H1 (cell line): Measurements from ENCODE around the gene KTI12. TPM values are rescaled to one million over a fixed set of nuclear protein-coding genes. Genes with fewer than 3 reads are reported as not detected.
A peak's percentile ranks its signal among the peaks of the same experiment; 100 is the strongest.

Experiments
- CTCF ChIA-PET: fragments of 300-600 bp; sonication (Branson Sonifier 250); formaldehyde crosslinking; loops from one replicate; lab custom pipeline; 2021; ENCODE audit not compliant: partially characterized antibody; lab: Charles Lee
- POLR2A ChIA-PET: fragments of 300-600 bp; sonication (Branson Sonifier 250); formaldehyde crosslinking; loops from one replicate; lab custom pipeline; 2021; ENCODE audit warnings: inconsistent platforms; ENCODE audit not compliant: partially characterized antibody; lab: Charles Lee
- DNase-seq, 2 experiments: peaks; one replicate each; pipeline versions ENCODE4 v3.0.0 to v3.0.0-alpha.2; 2010 to 2022; ENCODE audit warnings: low spot score in 2 of 2, low read depth in 1 of 2, mixed read lengths in 1 of 2
- FAIRE-seq: peaks from 2 replicates; lab custom pipeline; 2011; peaks lifted over from hg19 to GRCh38; lab: Jason Lieb, UNC
- H2AFZ ChIP-seq: 2 replicates; pipeline ENCODE4 v1.8.1; 2012; ENCODE audit warnings: low read length, inconsistent platforms
- H2AK5ac ChIP-seq: 2 replicates; pipeline ENCODE4 v1.6.1; 2013; ENCODE audit warnings: low read depth, low read length
- H2BK120ac ChIP-seq: replicated peaks from 2 replicates; pipeline ENCODE3; 2013; ENCODE audit warnings: low read depth, low read length, inconsistent platforms
- H2BK12ac ChIP-seq: 2 replicates; pipeline ENCODE4 v1.6.1; 2013; ENCODE audit warnings: low read depth, low read length
- H2BK15ac ChIP-seq: 2 replicates; pipeline ENCODE4 v1.6.1; 2013; ENCODE audit warnings: low read length
- H2BK20ac ChIP-seq: 2 replicates; pipeline ENCODE4 v1.6.1; 2013; ENCODE audit warnings: low read length
- H2BK5ac ChIP-seq: 2 replicates; pipeline ENCODE4 v1.6.1; 2013; ENCODE audit warnings: low read depth, low read length
- H3K14ac ChIP-seq: 2 replicates; pipeline ENCODE4 v1.6.1; 2013; ENCODE audit warnings: inconsistent platforms; ENCODE audit not compliant: insufficient read length
- H3K18ac ChIP-seq: 2 replicates; pipeline ENCODE4 v1.6.1; 2013; ENCODE audit warnings: low read length; ENCODE audit errors: extremely low read depth
- H3K23ac ChIP-seq: 2 replicates; pipeline ENCODE4 v1.6.1; 2013; ENCODE audit warnings: inconsistent platforms; ENCODE audit not compliant: insufficient read length
- H3K23me2 ChIP-seq: 2 replicates; pipeline ENCODE4 v1.6.1; 2013; ENCODE audit warnings: low read depth, low read length
- H3K27ac ChIP-seq: 2 replicates; pipeline ENCODE4 v1.6.1; 2011; ENCODE audit warnings: low read depth, low read length, inconsistent platforms
- H3K27me3 ChIP-seq, 4 experiments: replicated peaks in 1 of 4; 1 replicate in 1 of 4; 2 replicates in 3 of 4; pipeline versions ENCODE4 v1.6.1 to v1.8.1; 2011 to 2013; ENCODE audit warnings: low read length in 3 of 4, mild to moderate bottlenecking in 3 of 4, inconsistent platforms in 2 of 4, mixed read lengths in 2 of 4, moderate library complexity in 1 of 4; ENCODE audit not compliant: control insufficient read depth in 3 of 4, insufficient read depth in 3 of 4; ENCODE audit errors: extremely low read depth in 1 of 4
- H3K36me3 ChIP-seq, 4 experiments: 2 replicates each; pipeline versions ENCODE4 v1.6.1 to v1.8.1; 2011 to 2013; ENCODE audit warnings: mild to moderate bottlenecking in 4 of 4, low read length in 3 of 4, moderate library complexity in 2 of 4, control low read depth in 1 of 4, inconsistent platforms in 1 of 4; ENCODE audit not compliant: insufficient read depth in 4 of 4, control insufficient read depth in 2 of 4
- H3K4ac ChIP-seq: replicated peaks from 2 replicates; pipeline ENCODE3; 2013; ENCODE audit warnings: low read length, low read depth, mixed read lengths, inconsistent platforms; ENCODE audit not compliant: insufficient read length
- H3K4me1 ChIP-seq, 4 experiments: replicated peaks in 1 of 4; 1 replicate in 1 of 4; 2 replicates in 3 of 4; pipeline versions ENCODE4 v1.6.1 to v1.8.1; 2011 to 2013; ENCODE audit warnings: low read length in 3 of 4, inconsistent platforms in 2 of 4, mixed read lengths in 1 of 4; ENCODE audit not compliant: insufficient read depth in 4 of 4, control insufficient read depth in 3 of 4
- H3K4me2 ChIP-seq, 2 experiments: 2 replicates each; pipeline versions ENCODE4 v1.6.1 to v1.8.1; 2011 to 2013; ENCODE audit warnings: low read depth in 2 of 2, low read length in 2 of 2, control low read depth in 1 of 2, inconsistent platforms in 1 of 2, mild to moderate bottlenecking in 1 of 2; ENCODE audit not compliant: insufficient read depth in 1 of 2
- H3K4me3 ChIP-seq, 4 experiments: fragments of 200-600, 300-600 bp in 1 of 4; sonication (generic), shearing (Covaris generic), sonication (Bioruptor Twin) in 1 of 4; 2 replicates each; pipeline versions ENCODE4 v1.5.1 to v1.8.1; 2011 to 2016; ENCODE audit warnings: low read length in 4 of 4, low read depth in 3 of 4, control low read depth in 2 of 4, inconsistent platforms in 2 of 4, mild to moderate bottlenecking in 2 of 4, mixed read lengths in 1 of 4, moderate library complexity in 1 of 4; ENCODE audit not compliant: insufficient read depth in 2 of 4; ENCODE audit errors: extremely low read depth in 1 of 4
- H3K56ac ChIP-seq: replicated peaks from 2 replicates; pipeline ENCODE3; 2013; ENCODE audit warnings: low read depth, mild to moderate bottlenecking, mixed read lengths, low read length, inconsistent platforms; ENCODE audit not compliant: insufficient read length
- H3K79me1 ChIP-seq: 2 replicates; pipeline ENCODE4 v1.6.1; 2013; ENCODE audit warnings: low read depth, low read length, control low read depth
- H3K79me2 ChIP-seq, 2 experiments: 2 replicates each; pipeline versions ENCODE4 v1.6.1 to v1.8.1; 2012 to 2013; ENCODE audit warnings: low read length in 2 of 2, mild to moderate bottlenecking in 2 of 2, inconsistent platforms in 1 of 2; ENCODE audit not compliant: insufficient read depth in 2 of 2, control insufficient read depth in 1 of 2
- H3K9ac ChIP-seq, 4 experiments: replicated peaks in 1 of 4; 1 replicate in 1 of 4; 2 replicates in 3 of 4; pipeline versions ENCODE4 v1.6.1 to v1.8.1; 2011 to 2013; ENCODE audit warnings: low read depth in 3 of 4, low read length in 3 of 4, control low read depth in 2 of 4, mild to moderate bottlenecking in 2 of 4, moderate library complexity in 2 of 4, inconsistent platforms in 1 of 4; ENCODE audit errors: extremely low read depth in 1 of 4
- H3K9me3 ChIP-seq, 2 experiments: 2 replicates each; pipeline versions ENCODE4 v1.6.1 to v1.8.1; 2012 to 2013; ENCODE audit warnings: mild to moderate bottlenecking in 2 of 2, moderate library complexity in 2 of 2, control low read depth in 1 of 2, inconsistent platforms in 1 of 2, low read depth in 1 of 2, low read length in 1 of 2, mixed read lengths in 1 of 2; ENCODE audit not compliant: insufficient read depth in 2 of 2
- H4K20me1 ChIP-seq, 2 experiments: replicated peaks in 1 of 2; 2 replicates each; pipeline versions ENCODE3 to v1.8.1; 2011 to 2013; ENCODE audit warnings: inconsistent platforms in 2 of 2, low read length in 2 of 2, mild to moderate bottlenecking in 1 of 2; ENCODE audit not compliant: insufficient read depth in 2 of 2, control insufficient read depth in 1 of 2
- H4K5ac ChIP-seq: 2 replicates; pipeline ENCODE4 v1.6.1; 2013; ENCODE audit warnings: low read length, low read depth, mixed read lengths, inconsistent platforms; ENCODE audit not compliant: insufficient read length
- H4K8ac ChIP-seq: 2 replicates; pipeline ENCODE4 v1.8.0; 2013; ENCODE audit warnings: mild to moderate bottlenecking, moderate library complexity, low read length, inconsistent platforms; ENCODE audit not compliant: insufficient read depth; ENCODE audit errors: extremely low read depth
- H4K91ac ChIP-seq: replicated peaks from 2 replicates; pipeline ENCODE3; 2013; ENCODE audit warnings: low read length, mixed read lengths, inconsistent platforms; ENCODE audit not compliant: insufficient read length
- CEBPB ChIP-seq: IDR thresholded peaks from 2 replicates; pipeline ENCODE4 v1.6.1; 2012; ENCODE audit warnings: low read depth, low read length
- EGR1 ChIP-seq: IDR thresholded peaks from 2 replicates; pipeline ENCODE4 v1.6.1; 2011; ENCODE audit warnings: low read depth, low read length, borderline replicate concordance
- EZH2 ChIP-seq: fragments of 200-600 bp; sonication (generic); IDR thresholded peaks from 2 replicates; pipeline ENCODE4 v1.7.1; 2012; ENCODE audit warnings: low read depth, mild to moderate bottlenecking, moderate library complexity, low read length, inconsistent platforms; ENCODE audit not compliant: severe bottlenecking
- GTF2F1 ChIP-seq: IDR thresholded peaks from 2 replicates; pipeline ENCODE4 v1.6.1; 2012; ENCODE audit warnings: low read depth, low read length, improper control_type of control experiment, borderline replicate concordance
- KDM1A ChIP-seq: fragments of 200-600, 300-600 bp; sonication (generic); IDR thresholded peaks from 2 replicates; pipeline ENCODE4 v1.7.1; 2016; ENCODE audit warnings: mild to moderate bottlenecking, low read length, borderline replicate concordance
- RBBP5 ChIP-seq: IDR thresholded peaks from 2 replicates; pipeline ENCODE4 v1.7.1; 2012; ENCODE audit warnings: low read depth, mild to moderate bottlenecking, inconsistent platforms, low read length, moderate library complexity, borderline replicate concordance
- RFX5 ChIP-seq: IDR thresholded peaks from 2 replicates; pipeline ENCODE4 v1.6.1; 2011; ENCODE audit warnings: low read depth, low read length, improper control_type of control experiment, borderline replicate concordance
- RXRA ChIP-seq: IDR thresholded peaks from 2 replicates; pipeline ENCODE4 v1.6.1; 2011; ENCODE audit warnings: low read depth, mild to moderate bottlenecking, low read length, moderate library complexity; ENCODE audit not compliant: insufficient read depth
- SP2 ChIP-seq: IDR thresholded peaks from 2 replicates; pipeline ENCODE4 v1.6.1; 2012; ENCODE audit warnings: mild to moderate bottlenecking, low read length, inconsistent platforms
- SP4 ChIP-seq: IDR thresholded peaks from 2 replicates; pipeline ENCODE4 v1.6.1; 2012; ENCODE audit warnings: low read length, inconsistent platforms
- TCF12 ChIP-seq: IDR thresholded peaks from 2 replicates; pipeline ENCODE4 v1.6.1; 2011; ENCODE audit warnings: low read depth, mild to moderate bottlenecking, low read length
- polyA plus RNA-seq, 7 experiments: library from polyadenylated mRNA; depleted of rRNA in 3 of 7; stranded (reverse) in 5 of 7; unstranded in 2 of 7; fragments of >200 nt in 5 of 7; fragments of 200-250 nt in 2 of 7; gene quantifications; 1 replicate in 5 of 7; 2 replicates in 1 of 7; 4 replicates in 1 of 7; pipeline versions ENCODE4 v1.2.1 to v1.2.3, GENCODE V29; 2011 to 2013; ENCODE audit warnings: missing spikeins in 2 of 7, mixed read lengths in 2 of 7
- total RNA-seq: library from RNA; stranded (reverse); fragmentation: NEBNext Ultra II Directional; extraction: Animal tissue kit (Norgen Biotek cat#: 25700); gene quantifications from 2 replicates; pipeline ENCODE4 v1.2.1, GENCODE V29; 2021

The KTI12 gene
- total and polyA plus RNA-seq, 2 of the 8 experiments (the other 6 are each of a cell fraction or from before 2014, with no cell fraction given): 7.5 to 16.2 TPM

DNA sequence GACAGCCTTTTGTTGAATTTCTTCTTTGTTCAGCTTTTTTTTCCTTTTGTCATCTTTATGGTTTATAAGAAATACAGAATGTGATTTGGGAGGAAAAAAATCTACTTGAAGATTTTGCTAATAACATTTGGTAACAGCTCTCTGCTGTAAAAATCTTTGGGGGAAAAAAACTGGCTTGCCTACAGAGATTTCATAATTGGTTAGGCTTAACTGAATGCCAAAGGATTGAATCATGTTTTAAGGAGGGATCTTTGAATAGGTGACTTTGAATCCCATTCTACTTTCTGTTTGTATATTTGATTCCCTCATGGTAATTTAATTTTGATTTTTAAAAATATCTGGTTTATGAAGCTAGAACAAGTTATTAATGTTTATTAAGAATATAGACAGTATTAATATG lies 25.7 kb upstream of the KTI12 start:
- Histone ChIP-seq H2AFZ (no peak overlapping the region), H2BK5ac (no peak overlapping the region), H2BK12ac (no peak overlapping the region), H3K4me3 (no peak overlapping the region), H4K20me1 (peaks cover 0 to 7% of the 10 kb centered on the region in 2 experiments), H3K23me2 (peaks cover 8% of the 10 kb centered on the region; the same call in 1 of the 2 replicates), H3K36me3 (peaks cover 11 to 39% (median 29%) of the 10 kb centered on the region in 4 experiments), H3K23ac (no peak overlapping the region), H2AK5ac (no peak overlapping the region), H3K4me2 (0 out of 4 replicates have a peak overlapping the region, but pooled peaks of 1 of the 2 experiments have one; percentile 8), H3K27ac (no peak overlapping the region), H3K18ac (no peak overlapping the region), H3K14ac (no peak overlapping the region), H3K27me3 (no peaks in the 10 kb centered on the region), H4K91ac (no peak overlapping the region), H4K5ac (no peak overlapping the region), H3K9me3 (no peaks in the 10 kb centered on the region), H3K79me1 (no peaks in the 10 kb centered on the region; the same call in none of the 2 replicates), H2BK15ac (no peak overlapping the region), H3K4me1 (peaks cover 0 to 7% (median 2%) of the 10 kb centered on the region in 4 experiments; a peak in 3 of 7 replicates), H2BK20ac (no peak overlapping the region), H3K79me2 (peaks cover 13 to 72% of the 10 kb centered on the region in 2 experiments), H4K8ac (no peak overlapping the region), H3K56ac (no peak overlapping the region), H3K9ac (no peak overlapping the region), H3K4ac (no peak overlapping the region), H2BK120ac (no peak overlapping the region)
- FAIRE-seq (no peak), DNase-seq (no peak)
- POLR2A ChIA-PET: interaction anchor here (1.2 to 3.2 kb wide), 3 partner anchors 11 to 26 kb away, joined by 5 to 22 read pairs (median 6); partner anchors contain the start of gene KTI12
- CTCF ChIA-PET: interaction anchor here (1.0 to 1.7 kb wide), 3 partner anchors 12 to 67 kb away, joined by 3 read pairs; no protein-coding TSS in a partner anchor
- no peak for TF ChIP-seq RXRA
- no peak for TF ChIP-seq EZH2
- no peak for TF ChIP-seq EGR1
- no peak for TF ChIP-seq RFX5
- no peak for TF ChIP-seq CEBPB
- TF ChIP-seq TCF12: no peak
- TF ChIP-seq SP2: no peak
- TF ChIP-seq KDM1A: no peak
- TF ChIP-seq RBBP5: no peak
- no peak for TF ChIP-seq GTF2F1
- no peak for TF ChIP-seq SP4
